Neural progenitor cell (in vitro differentiated cells): ENCODE data around the gene MS4A4A.

Experiments
- CTCF ChIP-seq: fragments of 200-600 bp; sonication (generic); IDR thresholded peaks from 2 replicates; pipeline ENCODE4 v1.5.1; 2017; ENCODE audit warnings: antibody characterized with exemption, mild to moderate bottlenecking
- EZH2phosphoT487 ChIP-seq: fragments of 200-600 bp; sonication (generic); IDR thresholded peaks from 2 replicates; pipeline ENCODE4 v1.6.1; 2017; ENCODE audit warnings: antibody characterized with exemption

- TF ChIP-seq CTCF: no peak
- no peak for TF ChIP-seq EZH2phosphoT487
These were observed 8.1 kb downstream of the MS4A4A start for GRCh38 chr11:60288531-60288930.
